H1 (cell line): ENCODE measurements around the gene DNER.

Experiments used
- JUND ChIP-seq: IDR thresholded peaks from 2 replicates; pipeline ENCODE4 v1.6.1; 2011; ENCODE audit warnings: mild to moderate bottlenecking, improper control_type of control experiment, low read length
- POLR2A ChIP-seq, 2 experiments: IDR thresholded peaks; 1 replicate in 1 of 2; 2 replicates in 1 of 2; pipeline ENCODE4 v1.6.1; 2011; ENCODE audit warnings: low read depth in 2 of 2, low read length in 2 of 2, mild to moderate bottlenecking in 2 of 2; ENCODE audit errors: control extremely low read depth in 1 of 2
- TCF12 ChIP-seq: IDR thresholded peaks from 2 replicates; pipeline ENCODE4 v1.6.1; 2011; ENCODE audit warnings: low read depth, mild to moderate bottlenecking, low read length
- ZNF274 ChIP-seq: IDR thresholded peaks from 2 replicates; pipeline ENCODE4 v1.7.0; 2012; ENCODE audit warnings: low read length, borderline replicate concordance; ENCODE audit errors: extremely low read depth
- TF ChIP-seq, protein P1 (sequence below), 3 experiments: IDR thresholded peaks; 1 replicate in 2 of 3; 2 replicates in 1 of 3; pipeline versions ENCODE4 v1.5.1 to v1.6.1; 2011; ENCODE audit warnings: low read length in 3 of 3, mild to moderate bottlenecking in 3 of 3, inconsistent platforms in 2 of 3, low read depth in 1 of 3, moderate library complexity in 1 of 3; ENCODE audit not compliant: insufficient read depth in 1 of 3; ENCODE audit errors: control extremely low read depth in 1 of 3
- TF ChIP-seq, protein P2 (sequence below): IDR thresholded peaks from 2 replicates; pipeline ENCODE4 v1.6.1; 2011; ENCODE audit warnings: low read depth, mild to moderate bottlenecking, low read length; ENCODE audit not compliant: insufficient read depth

GRCh38 chr2:229414631-229415030 lies 299.7 kb downstream of the DNER start:
- TF ChIP-seq, protein P1, sequence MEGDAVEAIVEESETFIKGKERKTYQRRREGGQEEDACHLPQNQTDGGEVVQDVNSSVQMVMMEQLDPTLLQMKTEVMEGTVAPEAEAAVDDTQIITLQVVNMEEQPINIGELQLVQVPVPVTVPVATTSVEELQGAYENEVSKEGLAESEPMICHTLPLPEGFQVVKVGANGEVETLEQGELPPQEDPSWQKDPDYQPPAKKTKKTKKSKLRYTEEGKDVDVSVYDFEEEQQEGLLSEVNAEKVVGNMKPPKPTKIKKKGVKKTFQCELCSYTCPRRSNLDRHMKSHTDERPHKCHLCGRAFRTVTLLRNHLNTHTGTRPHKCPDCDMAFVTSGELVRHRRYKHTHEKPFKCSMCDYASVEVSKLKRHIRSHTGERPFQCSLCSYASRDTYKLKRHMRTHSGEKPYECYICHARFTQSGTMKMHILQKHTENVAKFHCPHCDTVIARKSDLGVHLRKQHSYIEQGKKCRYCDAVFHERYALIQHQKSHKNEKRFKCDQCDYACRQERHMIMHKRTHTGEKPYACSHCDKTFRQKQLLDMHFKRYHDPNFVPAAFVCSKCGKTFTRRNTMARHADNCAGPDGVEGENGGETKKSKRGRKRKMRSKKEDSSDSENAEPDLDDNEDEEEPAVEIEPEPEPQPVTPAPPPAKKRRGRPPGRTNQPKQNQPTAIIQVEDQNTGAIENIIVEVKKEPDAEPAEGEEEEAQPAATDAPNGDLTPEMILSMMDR (IDR thresholded peaks at IDR 0.05; ENCODE audit: control extremely low read depth in 1 of 3, insufficient read depth in 1 of 3, low read depth in 1 of 3, low read length in 3 of 3): no peak
- TF ChIP-seq JUND (no peak), TCF12 (no peak), POLR2A (IDR thresholded peaks at IDR 0.05; ENCODE audit: control extremely low read depth in 1 of 2, low read depth in 2 of 2, low read length in 2 of 2) (no peak), ZNF274 (no peak)
- TF ChIP-seq, protein P2, sequence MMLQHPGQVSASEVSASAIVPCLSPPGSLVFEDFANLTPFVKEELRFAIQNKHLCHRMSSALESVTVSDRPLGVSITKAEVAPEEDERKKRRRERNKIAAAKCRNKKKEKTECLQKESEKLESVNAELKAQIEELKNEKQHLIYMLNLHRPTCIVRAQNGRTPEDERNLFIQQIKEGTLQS: no peak
